Measurements from ENCODE around the gene MEOX1. TPM values are rescaled to one million over a fixed set of nuclear protein-coding genes. Genes with fewer than 3 reads are reported as not detected.
"Not testable (repeated sequence)": the region's sequence is repeated elsewhere in the genome, so short reads cannot be mapped to it uniquely, and the experiment has no call there.

MEOX1 gene
- polyA plus RNA-seq, 1 donor, result 2.7 TPM

DNA sequence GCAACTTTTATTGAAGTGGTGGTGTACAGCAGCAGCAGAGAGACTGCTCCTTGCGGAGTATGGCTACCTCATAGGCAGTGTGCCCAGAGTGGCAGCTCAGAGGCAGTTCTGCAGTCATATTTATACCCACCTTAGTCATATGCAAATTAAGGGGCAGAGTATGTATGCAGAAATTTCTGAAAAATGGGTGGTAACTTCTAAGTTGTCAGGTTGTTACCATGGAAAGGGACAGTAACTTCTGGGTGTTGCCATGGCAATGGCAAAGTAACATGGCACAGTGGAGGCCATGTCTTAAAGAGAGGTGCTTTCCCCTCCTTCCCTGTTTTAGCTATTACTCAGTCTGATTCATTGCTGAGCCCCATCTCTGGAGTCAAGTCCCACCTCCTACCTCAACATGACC, 53.4 kb downstream of the MEOX1 start:
- H3K36me3 ChIP-seq (ENCODE audit: control insufficient read depth, insufficient read depth, low read length), result no peaks in the 10 kb centered on the region
- WGBS (ENCODE audit: insufficient coverage, low lambda C conversion rate), result 100% methylated on average over 1 of the region's 1 CpG
- no peak for DNase-seq

DNA sequence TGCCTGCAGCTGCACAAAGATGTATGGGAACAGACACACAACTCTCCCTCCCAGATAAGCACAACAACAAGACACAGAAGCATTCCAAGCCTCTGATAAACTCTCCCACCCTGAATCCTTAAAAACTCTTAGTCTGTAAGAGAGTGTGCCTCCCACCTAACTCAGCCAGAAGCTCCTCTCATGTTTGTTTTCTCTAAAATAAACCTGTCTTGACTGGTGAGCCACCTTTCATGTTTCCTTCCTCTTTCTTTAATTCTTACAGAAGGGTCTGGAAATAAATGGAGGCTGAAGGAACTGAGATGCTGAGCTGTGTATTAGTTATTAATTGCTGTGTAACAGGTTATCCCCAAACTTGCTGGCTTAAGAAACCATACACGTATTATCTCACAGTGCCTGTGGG, 57.2 kb downstream of the MEOX1 start:
- no peak for DNase-seq
- Histone ChIP-seq H3K9me3 (ENCODE audit: control insufficient read depth, low read depth, low read length) (no peaks in the 10 kb centered on the region), H3K36me3 (ENCODE audit: control insufficient read depth, insufficient read depth, low read length) (no peaks in the 10 kb centered on the region), H3K27ac (ENCODE audit: low read length) (no peak overlapping the region), H3K4me1 (ENCODE audit: control insufficient read depth, insufficient read depth, low read length) (no peaks in the 10 kb centered on the region), H3K27me3 (ENCODE audit: control insufficient read depth, insufficient read depth, low read length) (no peaks in the 10 kb centered on the region), H3K4me3 (ENCODE audit: low read length) (no peak overlapping the region)
- WGBS (ENCODE audit: insufficient coverage, low lambda C conversion rate), result no CpG with 5 or more reads among the region's 1 CpG

More for the DNA sequence above, 53.4 kb downstream of the MEOX1 start:
- Histone ChIP-seq H3K9me3 (ENCODE audit: control insufficient read depth, low read depth, low read length) (no peaks in the 10 kb centered on the region), H3K4me1 (ENCODE audit: control insufficient read depth, insufficient read depth, low read length) (peaks cover 5% of the 10 kb centered on the region), H3K27ac (ENCODE audit: low read length) (no peak overlapping the region), H3K4me3 (ENCODE audit: low read length) (no peak overlapping the region), H3K27me3 (ENCODE audit: control insufficient read depth, insufficient read depth, low read length) (no peaks in the 10 kb centered on the region)

DNA sequence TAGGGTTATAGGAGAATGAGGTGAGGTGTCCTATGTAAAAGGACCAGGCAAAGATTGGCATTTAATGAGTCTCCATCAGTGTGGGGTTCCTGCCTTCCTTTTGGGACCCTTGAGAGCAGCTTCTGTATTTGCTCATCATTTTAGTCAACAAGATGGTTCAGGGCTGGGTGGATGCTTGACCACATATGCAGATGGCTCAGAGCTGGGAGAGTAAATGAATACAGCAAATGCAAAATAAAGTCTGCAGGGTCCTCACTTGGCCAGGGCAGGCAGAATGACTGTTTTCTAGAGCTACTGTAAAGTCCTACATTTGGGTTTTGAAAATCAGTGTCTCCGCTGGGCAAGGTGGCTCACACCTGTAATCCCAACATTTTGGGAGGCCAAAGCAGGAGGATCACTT, 58.4 kb downstream of the MEOX1 start:
- no peaks in the 10 kb centered on the region for H3K27me3 ChIP-seq (ENCODE audit: control insufficient read depth, insufficient read depth, low read length)
- no peaks in the 10 kb centered on the region for H3K36me3 ChIP-seq (ENCODE audit: control insufficient read depth, insufficient read depth, low read length)
- no peaks in the 10 kb centered on the region for H3K4me1 ChIP-seq (ENCODE audit: control insufficient read depth, insufficient read depth, low read length)
- H3K27ac ChIP-seq (ENCODE audit: low read length), result no peak overlapping the region
- no peak overlapping the region for H3K4me3 ChIP-seq (ENCODE audit: low read length)
- WGBS (ENCODE audit: insufficient coverage, low lambda C conversion rate), result no CpG with 5 or more reads among the region's 1 CpG
- no peak for DNase-seq
- no peaks in the 10 kb centered on the region for H3K9me3 ChIP-seq (ENCODE audit: control insufficient read depth, low read depth, low read length)

- not testable (repeated sequence) for H3K9me3 ChIP-seq (ENCODE audit: control insufficient read depth, low read depth, low read length); H3K4me3 ChIP-seq (ENCODE audit: low read length); H3K27me3 ChIP-seq (ENCODE audit: control insufficient read depth, insufficient read depth, low read length); H3K36me3 ChIP-seq (ENCODE audit: control insufficient read depth, insufficient read depth, low read length); H3K4me1 ChIP-seq (ENCODE audit: control insufficient read depth, insufficient read depth, low read length); DNase-seq; H3K27ac ChIP-seq (ENCODE audit: low read length)
- WGBS (ENCODE audit: insufficient coverage, low lambda C conversion rate), result no CpG with 5 or more reads among the region's 4 CpGs
These were observed 59.2 kb downstream of the MEOX1 start for GRCh38 chr17:43602556-43602955.

DNA sequence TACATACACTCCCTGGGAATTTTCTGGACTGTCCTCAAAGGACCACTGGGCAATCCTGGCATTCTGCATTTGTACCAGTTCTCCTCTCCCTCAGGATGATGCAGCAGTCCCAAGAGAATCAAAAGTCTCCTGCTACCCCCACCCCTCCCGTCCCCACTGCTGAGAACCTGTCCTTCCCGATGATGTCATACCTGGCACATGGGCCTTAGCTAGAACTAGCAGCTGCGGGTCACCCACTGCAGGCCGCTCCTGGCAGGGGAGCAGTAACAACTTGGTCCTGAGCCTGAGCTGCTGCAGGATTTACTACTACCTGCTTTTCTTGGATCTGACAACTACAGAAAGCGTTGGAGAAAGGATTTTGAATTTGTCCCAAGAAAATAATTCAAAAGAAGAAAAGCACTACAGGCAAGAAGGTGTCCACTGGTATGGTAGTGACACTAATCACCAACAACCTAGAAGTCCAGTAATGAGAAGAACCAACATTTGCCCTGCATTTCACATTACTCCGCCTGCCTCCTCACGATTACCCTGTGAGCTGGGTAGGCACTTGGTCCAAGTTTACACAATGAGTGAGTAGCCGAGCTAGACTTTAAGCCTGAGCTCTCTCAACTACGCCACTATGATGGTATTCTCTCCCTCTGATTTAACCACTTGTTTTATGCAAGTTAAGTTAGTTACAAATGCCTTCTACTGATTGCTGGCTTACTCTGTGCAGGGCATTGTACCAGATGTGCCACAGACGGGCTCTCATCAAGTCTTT, 60.3 kb downstream of the MEOX1 start:
- H3K9me3 ChIP-seq (ENCODE audit: control insufficient read depth, low read depth, low read length), result no peaks in the 10 kb centered on the region
- no CpG with 5 or more reads among the region's 10 CpGs for WGBS (ENCODE audit: insufficient coverage, low lambda C conversion rate)
- no peak overlapping the region for H3K4me3 ChIP-seq (ENCODE audit: low read length)
- no peak for DNase-seq
- no peaks in the 10 kb centered on the region for H3K4me1 ChIP-seq (ENCODE audit: control insufficient read depth, insufficient read depth, low read length)
- H3K36me3 ChIP-seq (ENCODE audit: control insufficient read depth, insufficient read depth, low read length), result no peaks in the 10 kb centered on the region
- H3K27ac ChIP-seq (ENCODE audit: low read length), result no peak overlapping the region
- no peaks in the 10 kb centered on the region for H3K27me3 ChIP-seq (ENCODE audit: control insufficient read depth, insufficient read depth, low read length)

- 100% methylated on average over 1 of the region's 3 CpGs for WGBS (ENCODE audit: insufficient coverage, low lambda C conversion rate)
- no peak for DNase-seq
- H3K9me3 ChIP-seq (ENCODE audit: control insufficient read depth, low read depth, low read length), result no peaks in the 10 kb centered on the region
- no peaks in the 10 kb centered on the region for H3K27me3 ChIP-seq (ENCODE audit: control insufficient read depth, insufficient read depth, low read length)
- H3K27ac ChIP-seq (ENCODE audit: low read length), result no peak overlapping the region
- no peaks in the 10 kb centered on the region for H3K4me1 ChIP-seq (ENCODE audit: control insufficient read depth, insufficient read depth, low read length)
- H3K36me3 ChIP-seq (ENCODE audit: control insufficient read depth, insufficient read depth, low read length), result no peaks in the 10 kb centered on the region
- no peak overlapping the region for H3K4me3 ChIP-seq (ENCODE audit: low read length)
These were observed 61.9 kb downstream of the MEOX1 start for GRCh38 chr17:43599835-43600234.

DNA sequence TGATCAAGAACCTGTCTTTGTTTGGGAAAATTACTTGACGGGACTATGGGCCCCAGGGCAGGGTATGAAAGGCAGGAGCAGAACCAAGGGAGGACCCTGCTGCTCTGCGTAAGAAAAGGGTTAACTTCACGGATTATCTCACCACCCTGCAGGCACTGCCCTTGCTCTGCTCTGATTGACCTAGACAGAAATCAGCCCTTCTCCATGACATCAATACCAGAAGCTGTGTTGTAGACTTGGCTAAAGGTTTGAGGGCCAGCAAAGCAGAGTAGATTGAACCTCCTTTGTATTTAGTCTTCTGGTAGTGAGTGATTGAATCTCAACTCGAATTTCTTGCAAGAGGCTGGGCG, 62.7 kb downstream of the MEOX1 start:
- WGBS (ENCODE audit: insufficient coverage, low lambda C conversion rate), result 100% methylated on average over 1 of the region's 5 CpGs

GRCh38 chr17:43598357-43599045, 63.2 kb downstream of the MEOX1 start:
- no peaks in the 10 kb centered on the region for H3K27me3 ChIP-seq (ENCODE audit: control insufficient read depth, insufficient read depth, low read length)
- no peaks in the 10 kb centered on the region for H3K9me3 ChIP-seq (ENCODE audit: control insufficient read depth, low read depth, low read length)
- H3K27ac ChIP-seq (ENCODE audit: low read length), result no peak overlapping the region
- no peaks in the 10 kb centered on the region for H3K36me3 ChIP-seq (ENCODE audit: control insufficient read depth, insufficient read depth, low read length)
- no peaks in the 10 kb centered on the region for H3K4me1 ChIP-seq (ENCODE audit: control insufficient read depth, insufficient read depth, low read length)
- DNase-seq, result no peak
- WGBS (ENCODE audit: insufficient coverage, low lambda C conversion rate), result no CpG with 5 or more reads among the region's 4 CpGs
- no peak overlapping the region for H3K4me3 ChIP-seq (ENCODE audit: low read length)

More for the DNA sequence above, 62.7 kb downstream of the MEOX1 start:
- Histone ChIP-seq H3K9me3 (ENCODE audit: control insufficient read depth, low read depth, low read length) (no peaks in the 10 kb centered on the region), H3K4me1 (ENCODE audit: control insufficient read depth, insufficient read depth, low read length) (no peaks in the 10 kb centered on the region), H3K36me3 (ENCODE audit: control insufficient read depth, insufficient read depth, low read length) (no peaks in the 10 kb centered on the region), H3K4me3 (ENCODE audit: low read length) (no peak overlapping the region), H3K27me3 (ENCODE audit: control insufficient read depth, insufficient read depth, low read length) (no peaks in the 10 kb centered on the region), H3K27ac (ENCODE audit: low read length) (no peak overlapping the region)
- no peak for DNase-seq

- Histone ChIP-seq H3K36me3 (ENCODE audit: control insufficient read depth, insufficient read depth, low read length) (no peaks in the 10 kb centered on the region), H3K27ac (ENCODE audit: low read length) (no peak overlapping the region), H3K27me3 (ENCODE audit: control insufficient read depth, insufficient read depth, low read length) (no peaks in the 10 kb centered on the region), H3K9me3 (ENCODE audit: control insufficient read depth, low read depth, low read length) (no peaks in the 10 kb centered on the region), H3K4me1 (ENCODE audit: control insufficient read depth, insufficient read depth, low read length) (no peaks in the 10 kb centered on the region), H3K4me3 (ENCODE audit: low read length) (no peak overlapping the region)
- DNase-seq, result no peak
- 100% methylated on average over 1 of the region's 11 CpGs for WGBS (ENCODE audit: insufficient coverage, low lambda C conversion rate)
These were observed 63.9 kb downstream of the MEOX1 start for GRCh38 chr17:43597624-43598356.

DNA sequence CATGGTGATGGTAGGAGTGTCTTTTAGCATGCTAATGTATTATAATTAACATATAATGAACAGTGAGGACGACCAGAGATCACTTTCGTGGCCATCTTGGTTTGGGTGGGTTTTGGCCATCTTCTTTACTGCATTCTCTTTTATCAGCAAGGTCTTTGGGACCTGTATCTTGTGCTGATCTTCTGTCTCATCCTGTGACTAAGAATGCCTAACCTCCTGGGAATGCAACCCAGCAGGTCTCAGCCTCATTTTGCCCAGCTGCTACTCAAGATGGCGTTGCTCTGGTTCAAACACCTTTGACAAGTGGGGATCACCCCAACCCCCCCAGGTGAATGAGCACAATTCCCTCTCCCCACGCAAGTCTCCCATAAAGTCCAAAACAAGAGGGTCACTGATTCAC, 66.3 kb downstream of the MEOX1 start:
- H3K4me1 ChIP-seq (ENCODE audit: control insufficient read depth, insufficient read depth, low read length), result peaks cover 4% of the 10 kb centered on the region
- no CpG with 5 or more reads among the region's 4 CpGs for WGBS (ENCODE audit: insufficient coverage, low lambda C conversion rate)
- no peak overlapping the region for H3K27ac ChIP-seq (ENCODE audit: low read length)
- no peak for DNase-seq
- H3K27me3 ChIP-seq (ENCODE audit: control insufficient read depth, insufficient read depth, low read length), result no peaks in the 10 kb centered on the region
- no peaks in the 10 kb centered on the region for H3K9me3 ChIP-seq (ENCODE audit: control insufficient read depth, low read depth, low read length)
- H3K4me3 ChIP-seq (ENCODE audit: low read length), result no peak overlapping the region
- H3K36me3 ChIP-seq (ENCODE audit: control insufficient read depth, insufficient read depth, low read length), result no peaks in the 10 kb centered on the region

Data from large intestine (tissue), 3 donors.